Measurements from ENCODE around the gene CHST13.

GRCh38 chr3:126488886-126489569, 34.9 kb upstream of the CHST13 start:
- TF ChIP-seq, protein P1, sequence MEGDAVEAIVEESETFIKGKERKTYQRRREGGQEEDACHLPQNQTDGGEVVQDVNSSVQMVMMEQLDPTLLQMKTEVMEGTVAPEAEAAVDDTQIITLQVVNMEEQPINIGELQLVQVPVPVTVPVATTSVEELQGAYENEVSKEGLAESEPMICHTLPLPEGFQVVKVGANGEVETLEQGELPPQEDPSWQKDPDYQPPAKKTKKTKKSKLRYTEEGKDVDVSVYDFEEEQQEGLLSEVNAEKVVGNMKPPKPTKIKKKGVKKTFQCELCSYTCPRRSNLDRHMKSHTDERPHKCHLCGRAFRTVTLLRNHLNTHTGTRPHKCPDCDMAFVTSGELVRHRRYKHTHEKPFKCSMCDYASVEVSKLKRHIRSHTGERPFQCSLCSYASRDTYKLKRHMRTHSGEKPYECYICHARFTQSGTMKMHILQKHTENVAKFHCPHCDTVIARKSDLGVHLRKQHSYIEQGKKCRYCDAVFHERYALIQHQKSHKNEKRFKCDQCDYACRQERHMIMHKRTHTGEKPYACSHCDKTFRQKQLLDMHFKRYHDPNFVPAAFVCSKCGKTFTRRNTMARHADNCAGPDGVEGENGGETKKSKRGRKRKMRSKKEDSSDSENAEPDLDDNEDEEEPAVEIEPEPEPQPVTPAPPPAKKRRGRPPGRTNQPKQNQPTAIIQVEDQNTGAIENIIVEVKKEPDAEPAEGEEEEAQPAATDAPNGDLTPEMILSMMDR (IDR thresholded peaks at IDR 0.05) = no peak
- no peak for TF ChIP-seq POLR2A (IDR thresholded peaks at IDR 0.05)

All from lower leg skin (tissue), 3 donors.